SIG-M5 (cell line): ENCODE measurements around the gene HLA-F.

Experiments
- DNase-seq: peaks from one replicate; lab custom pipeline; 2025; lab: John Stamatoyannopoulos, UW

The HLA-F gene

GRCh38 chr6:29724937-29725869 lies 2.0 kb downstream of the HLA-F start:
- no peak for DNase-seq

DNA sequence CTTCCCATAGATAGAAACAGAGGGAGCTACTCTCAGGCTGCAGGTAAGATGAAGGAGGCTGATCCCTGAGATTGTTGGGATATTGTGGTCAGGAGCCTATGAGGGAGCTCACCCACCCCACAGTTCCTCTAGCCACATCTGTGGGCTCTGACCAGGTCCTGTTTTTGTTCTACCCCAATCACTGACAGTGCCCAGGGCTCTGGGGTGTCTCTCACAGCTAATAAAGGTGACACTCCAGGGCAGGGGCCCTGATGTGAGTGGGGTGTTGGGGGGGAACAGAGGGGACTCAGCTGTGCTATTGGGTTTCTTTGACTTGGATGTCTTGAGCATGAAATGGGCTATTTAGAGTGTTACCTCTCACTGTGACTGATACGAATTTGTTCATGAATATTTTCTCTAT lies 2.8 kb downstream of the HLA-F start:
- no peak for DNase-seq

- no peak for DNase-seq
Measured at GRCh38 chr6:29726571-29727194, 3.4 kb downstream of the HLA-F start.

DNA sequence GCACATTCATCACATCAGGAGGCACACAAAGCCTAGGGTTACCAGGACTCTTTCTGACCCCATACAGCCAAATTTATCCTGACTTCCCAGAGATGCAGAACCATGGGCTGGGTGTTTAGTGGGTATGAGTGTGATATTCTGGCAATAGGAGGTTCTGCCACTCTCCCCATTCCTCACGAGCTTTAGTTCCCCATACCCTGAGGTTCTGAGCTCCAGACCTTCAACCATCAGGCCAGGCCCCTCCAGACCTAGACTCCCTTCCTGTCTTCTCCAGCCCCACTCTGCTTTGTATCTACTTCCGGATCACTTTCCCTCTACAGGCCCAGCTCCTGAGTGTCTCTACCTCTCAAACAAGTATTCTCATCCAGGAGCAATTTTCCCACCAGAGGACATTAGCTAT lies 4.4 kb downstream of the HLA-F start:
- no peak for DNase-seq

DNA sequence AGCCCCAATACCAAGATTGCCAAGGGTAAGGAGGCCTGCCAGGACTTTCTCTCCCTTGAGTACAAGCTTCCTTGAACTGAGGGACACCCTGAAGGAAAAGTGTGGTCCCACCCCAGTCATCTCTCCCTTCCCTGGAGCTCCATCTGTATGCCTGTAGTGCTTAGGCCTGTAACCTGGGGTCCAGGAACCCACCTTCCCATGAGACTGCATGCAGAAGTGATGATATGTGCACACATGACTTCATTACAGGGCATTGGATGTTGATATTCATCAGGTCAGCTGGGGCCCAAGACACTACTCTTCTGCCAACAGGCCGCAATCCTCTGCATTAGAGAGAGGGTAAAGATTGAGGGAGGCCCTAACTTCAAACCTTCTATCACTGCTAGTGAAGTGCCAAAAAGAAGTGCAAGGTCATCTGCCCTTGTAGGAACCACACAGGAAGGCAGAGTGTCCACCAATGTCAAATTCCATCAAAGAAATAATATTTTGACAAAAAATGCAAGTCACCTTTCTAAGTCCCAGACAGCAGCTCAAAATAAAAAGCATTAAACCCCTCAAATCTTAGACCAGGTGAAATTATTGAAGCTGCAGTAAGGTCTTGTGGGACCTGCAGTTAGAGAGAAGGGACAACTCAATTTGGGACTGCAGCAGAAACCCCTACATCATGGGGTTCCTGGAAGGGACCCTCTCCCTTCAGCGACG lies 5.1 kb downstream of the HLA-F start:
- DNase-seq: no peak

- DNase-seq: no peak
Measured at GRCh38 chr6:29728875-29729270, 5.6 kb downstream of the HLA-F start.

GRCh38 chr6:29729774-29730328 lies 6.6 kb downstream of the HLA-F start:
- DNase-seq: no peak

- no peak for DNase-seq
Measured at GRCh38 chr6:29730575-29731126, 7.4 kb downstream of the HLA-F start.

GRCh38 chr6:29731281-29731680 lies 8.0 kb downstream of the HLA-F start:
- no peak for DNase-seq

DNA sequence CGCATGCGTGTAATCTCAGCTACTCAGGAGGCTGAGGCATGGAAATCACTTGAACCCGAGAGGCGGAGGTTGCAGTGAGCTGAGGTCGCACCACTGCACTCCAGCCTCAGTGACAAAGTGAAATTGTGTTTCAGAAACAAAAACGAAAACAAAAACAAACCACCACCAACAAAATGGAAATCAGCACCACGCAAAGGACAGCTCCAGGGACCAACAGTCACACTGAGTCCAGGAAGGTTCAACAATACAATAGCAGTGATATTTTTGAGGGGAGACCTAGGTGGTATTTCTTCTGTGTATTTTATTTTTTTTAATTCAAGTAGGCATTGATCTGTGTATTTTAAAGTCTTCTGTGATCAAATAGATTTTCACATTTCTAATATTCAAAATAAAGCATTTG lies 9.8 kb downstream of the HLA-F start:
- no peak for DNase-seq

- no peak for DNase-seq
Measured at GRCh38 chr6:29734046-29735018, 11.1 kb downstream of the HLA-F start.

GRCh38 chr6:29736563-29736962 lies 13.3 kb downstream of the HLA-F start:
- DNase-seq: no peak

- no peak for DNase-seq
Measured at GRCh38 chr6:29737707-29738630, 14.7 kb downstream of the HLA-F start.

DNA sequence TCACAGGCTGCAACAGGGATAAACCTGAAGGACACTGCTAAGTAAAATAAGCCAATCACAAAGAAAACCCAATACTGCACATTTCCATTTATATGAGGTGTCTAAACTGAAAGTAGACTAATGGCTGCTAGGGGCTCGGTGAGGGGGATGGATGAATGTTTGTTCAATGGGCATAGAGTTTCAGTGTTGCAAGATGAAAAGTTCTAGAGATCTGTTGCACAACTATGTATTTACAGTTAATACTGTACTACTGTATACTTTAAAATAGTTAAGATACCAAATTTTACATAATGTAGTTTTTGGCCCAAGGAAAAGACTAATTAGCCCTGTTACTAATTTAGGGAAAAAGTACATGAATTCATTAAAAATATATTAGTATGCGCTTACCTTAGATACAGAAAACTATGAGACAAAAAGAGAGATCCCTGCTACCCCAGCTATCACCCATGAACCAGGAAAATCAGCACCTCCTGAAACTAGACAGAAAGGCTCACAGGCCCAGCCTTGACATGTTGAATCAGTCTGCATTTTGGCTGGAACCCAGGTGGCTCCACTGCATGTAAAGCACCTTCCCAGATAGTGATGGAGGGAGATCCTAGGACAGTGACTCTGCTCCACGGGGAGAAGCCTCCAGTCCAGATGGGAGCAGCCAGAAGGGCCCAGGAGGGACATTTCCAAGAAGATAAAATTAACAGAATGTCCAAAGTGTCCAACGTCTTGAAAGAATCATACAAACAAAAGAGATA lies 16.1 kb downstream of the HLA-F start:
- no peak for DNase-seq

DNA sequence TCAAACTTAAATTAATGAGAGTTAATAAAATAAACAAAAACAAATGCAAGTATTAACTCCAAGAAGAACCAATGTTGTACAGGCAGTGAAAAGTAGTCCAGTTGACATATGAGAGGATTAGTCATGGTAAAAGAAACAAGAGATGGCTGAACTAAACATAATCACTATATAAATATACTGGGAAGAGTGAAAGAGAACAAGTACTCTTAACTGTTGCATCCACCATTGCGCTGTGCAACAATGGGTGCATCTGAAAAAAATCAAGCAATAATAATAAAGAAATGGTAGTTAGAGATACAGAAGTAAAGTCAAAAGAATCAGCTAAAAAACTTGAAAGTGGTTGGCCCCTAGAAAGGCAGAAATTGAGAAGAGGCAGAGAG lies 16.6 kb downstream of the HLA-F start:
- DNase-seq: no peak

- no peak for DNase-seq
Measured at GRCh38 chr6:29741592-29741991, 18.4 kb downstream of the HLA-F start.

- DNase-seq: no peak
Measured at GRCh38 chr6:29742127-29742526, 18.9 kb downstream of the HLA-F start.

GRCh38 chr6:29743025-29743424 lies 19.8 kb downstream of the HLA-F start:
- no peak for DNase-seq

DNA sequence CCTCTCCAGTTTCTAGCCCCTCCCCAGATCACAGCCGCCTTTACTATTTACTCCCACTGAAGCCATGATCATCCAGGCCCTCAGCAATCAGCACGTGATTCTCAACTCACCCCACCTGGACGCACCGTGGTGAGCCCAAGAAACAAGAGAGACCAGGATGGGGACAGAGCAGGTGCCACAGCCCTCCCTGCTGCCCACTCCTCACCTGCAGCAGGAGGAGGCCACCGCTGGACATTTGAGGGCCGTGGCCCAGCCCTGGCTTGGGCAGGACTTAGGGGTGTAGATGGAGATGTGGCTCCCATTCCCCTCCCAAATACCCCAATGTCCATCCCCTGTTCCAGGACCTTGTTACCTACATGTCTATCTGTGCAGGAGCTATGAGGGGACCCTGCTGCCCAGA lies 20.3 kb downstream of the HLA-F start:
- no peak for DNase-seq
